Measurements from ENCODE around the gene RHOG.
A peak's percentile ranks its signal among the peaks of the same experiment; 100 is the strongest.

Gene RHOG

GRCh38 chr11:3803726-3804495 lies 36.8 kb downstream of the RHOG start:
- Histone ChIP-seq H3K9me3 (no peaks in the 10 kb centered on the region), H3K4me1 (peaks cover 0 to 8% (median 3%) of the 10 kb centered on the region in 4 donors), H3K27me3 (no peaks in the 10 kb centered on the region), H3K4me3 (no peak overlapping the region), H3K27ac (no peak overlapping the region), H3K36me3 (no peaks in the 10 kb centered on the region)
- peak in 1 of 2 donors; percentile 4 for DNase-seq
- TF ChIP-seq, protein P1, sequence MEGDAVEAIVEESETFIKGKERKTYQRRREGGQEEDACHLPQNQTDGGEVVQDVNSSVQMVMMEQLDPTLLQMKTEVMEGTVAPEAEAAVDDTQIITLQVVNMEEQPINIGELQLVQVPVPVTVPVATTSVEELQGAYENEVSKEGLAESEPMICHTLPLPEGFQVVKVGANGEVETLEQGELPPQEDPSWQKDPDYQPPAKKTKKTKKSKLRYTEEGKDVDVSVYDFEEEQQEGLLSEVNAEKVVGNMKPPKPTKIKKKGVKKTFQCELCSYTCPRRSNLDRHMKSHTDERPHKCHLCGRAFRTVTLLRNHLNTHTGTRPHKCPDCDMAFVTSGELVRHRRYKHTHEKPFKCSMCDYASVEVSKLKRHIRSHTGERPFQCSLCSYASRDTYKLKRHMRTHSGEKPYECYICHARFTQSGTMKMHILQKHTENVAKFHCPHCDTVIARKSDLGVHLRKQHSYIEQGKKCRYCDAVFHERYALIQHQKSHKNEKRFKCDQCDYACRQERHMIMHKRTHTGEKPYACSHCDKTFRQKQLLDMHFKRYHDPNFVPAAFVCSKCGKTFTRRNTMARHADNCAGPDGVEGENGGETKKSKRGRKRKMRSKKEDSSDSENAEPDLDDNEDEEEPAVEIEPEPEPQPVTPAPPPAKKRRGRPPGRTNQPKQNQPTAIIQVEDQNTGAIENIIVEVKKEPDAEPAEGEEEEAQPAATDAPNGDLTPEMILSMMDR (IDR thresholded peaks at IDR 0.05) = no peak
- intact Hi-C loops (cut with DNase I; ENCODE audit: low total_unique reads) = no loop called here

DNA sequence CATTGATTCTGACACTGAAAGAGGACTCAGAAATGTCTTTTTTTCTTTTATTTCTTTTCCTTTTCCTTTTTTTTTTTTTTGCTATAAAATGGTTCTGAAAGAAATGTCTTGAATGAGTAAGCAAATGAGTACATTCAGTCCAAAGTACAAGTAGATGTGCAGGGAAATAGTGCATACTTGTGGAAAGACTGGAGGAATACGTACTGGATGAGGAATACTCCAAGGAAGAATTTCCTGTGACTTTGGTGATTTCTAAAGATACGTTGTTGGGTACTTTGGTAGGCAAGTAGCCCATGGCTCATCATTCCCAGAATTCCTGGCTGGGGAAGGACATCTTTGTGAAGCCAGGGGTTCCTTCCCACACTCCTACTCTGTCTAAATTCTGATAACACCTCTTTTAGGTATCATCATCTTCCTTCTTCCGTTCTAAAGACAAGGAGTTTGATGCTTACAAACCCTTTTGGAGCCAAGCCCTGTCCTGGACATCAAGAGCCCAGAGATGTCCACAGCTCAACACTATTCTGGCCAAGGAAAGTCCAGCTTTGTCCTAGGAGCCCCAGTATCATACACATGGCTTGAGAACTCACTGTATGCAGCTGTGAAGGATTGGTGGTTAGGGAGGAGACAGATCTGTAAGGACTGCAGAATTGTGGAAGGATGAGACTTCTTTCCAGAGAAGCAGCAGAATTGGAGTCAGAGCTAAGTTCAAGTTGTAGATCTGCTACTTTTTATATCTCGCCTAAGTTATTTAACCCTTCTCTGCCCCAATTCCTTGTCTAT lies 38.6 kb downstream of the RHOG start:
- no peaks in the 10 kb centered on the region for H3K9me3 ChIP-seq
- TF ChIP-seq, protein P1 (IDR thresholded peaks at IDR 0.05) = no peak
- H3K4me3 ChIP-seq = no peak overlapping the region
- H3K4me1 ChIP-seq = peaks cover 0 to 10% (median 4%) of the 10 kb centered on the region in 4 donors
- no peak overlapping the region for H3K27ac ChIP-seq
- no peak for DNase-seq
- intact Hi-C loops (cut with DNase I; ENCODE audit: low total_unique reads) = no loop called here
- H3K27me3 ChIP-seq = no peaks in the 10 kb centered on the region
- no peaks in the 10 kb centered on the region for H3K36me3 ChIP-seq

DNA sequence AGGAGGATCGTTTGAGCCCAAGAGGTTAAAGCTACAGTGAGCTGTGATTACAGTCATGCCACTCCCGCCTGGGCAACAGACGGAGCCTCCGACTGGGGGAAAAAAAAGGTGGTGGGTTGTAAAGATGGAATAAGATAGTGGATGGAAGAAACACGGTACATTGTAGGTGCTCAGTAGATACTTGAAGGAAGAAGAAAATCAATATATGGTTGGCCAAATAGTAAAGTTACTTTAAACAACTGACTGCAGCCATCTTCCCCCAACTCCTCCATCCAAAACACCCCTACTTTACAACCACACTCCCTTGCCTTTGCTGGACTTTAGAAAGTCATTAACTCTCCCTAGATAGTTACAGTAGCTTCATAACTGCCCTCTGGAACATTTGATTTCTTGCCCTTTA lies 40.9 kb downstream of the RHOG start:
- Histone ChIP-seq H3K4me3 (no peak overlapping the region), H3K36me3 (no peaks in the 10 kb centered on the region), H3K27ac (no peak overlapping the region), H3K9me3 (no peaks in the 10 kb centered on the region), H3K4me1 (peaks cover 0 to 28% (median 21%) of the 10 kb centered on the region in 4 donors), H3K27me3 (no peaks in the 10 kb centered on the region)
- no peak for DNase-seq
- intact Hi-C loops (cut with DNase I; ENCODE audit: low total_unique reads) = loop anchor here (5.0 kb wide), 1 partner anchor 42 kb away; the partner anchor contains the start of gene RHOG
- TF ChIP-seq, protein P1 (IDR thresholded peaks at IDR 0.05) = no peak

DNA sequence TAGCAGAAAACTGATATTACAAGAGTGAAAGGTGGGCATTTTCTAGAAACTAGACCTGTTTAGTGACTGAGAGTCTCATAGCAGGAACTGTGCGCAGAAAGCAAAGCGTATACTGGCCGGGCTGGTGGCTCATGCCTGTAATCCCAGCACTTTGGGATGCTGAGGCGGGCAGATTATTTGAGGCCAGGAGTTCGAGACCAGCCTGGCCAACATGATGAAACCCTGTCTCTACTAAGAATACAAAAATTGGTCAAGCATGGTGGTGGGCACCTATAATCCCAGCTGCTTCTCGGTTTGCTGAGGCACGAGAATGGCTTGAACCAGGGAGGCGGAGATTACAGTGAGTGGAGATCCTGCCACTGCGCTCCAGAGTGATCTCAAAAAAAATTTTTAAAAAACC lies 41.6 kb downstream of the RHOG start:
- H3K27me3 ChIP-seq = no peaks in the 10 kb centered on the region
- H3K36me3 ChIP-seq = peaks cover 0 to 3% (median 0%) of the 10 kb centered on the region in 3 donors
- H3K4me3 ChIP-seq = no peak overlapping the region
- no peaks in the 10 kb centered on the region for H3K9me3 ChIP-seq
- DNase-seq = no peak
- no peak overlapping the region for H3K27ac ChIP-seq
- TF ChIP-seq, protein P1 (IDR thresholded peaks at IDR 0.05) = no peak
- H3K4me1 ChIP-seq = peaks cover 0 to 35% (median 22%) of the 10 kb centered on the region in 4 donors
- intact Hi-C loops (cut with DNase I; ENCODE audit: low total_unique reads) = loop anchor here (5.0 kb wide), 1 partner anchor 43 kb away; the partner anchor contains the start of gene RHOG

- Histone ChIP-seq H3K27me3 (no peaks in the 10 kb centered on the region), H3K27ac (peak within 1 kb of the TSS; percentile 96 to 98), H3K4me1 (peaks cover 0 to 37% (median 22%) of the 10 kb centered on the region in 4 donors), H3K36me3 (peaks cover 10 to 20% (median 12%) of the 10 kb centered on the region in 3 donors), H3K9me3 (no peaks in the 10 kb centered on the region), H3K4me3 (peak within 1 kb of the TSS; percentile 86 to 92)
- peak; percentile 100 for DNase-seq
- intact Hi-C loops (cut with DNase I; ENCODE audit: low total_unique reads) = loop anchor here (5.0 kb wide), 1 partner anchor 45 kb away; the partner anchor contains the start of gene RHOG
- TF ChIP-seq, protein P1 (IDR thresholded peaks at IDR 0.05) = no peak
These were observed 43.2 kb downstream of the RHOG start, which contains the start of gene NUP98 for GRCh38 chr11:3797329-3798090. Gene NUP98 (minus strand): TSS chr11:3797554. CDS start chr11:3782117, 15,437 bp downstream.

Data from tibial artery (tissue), 4 donors.